H1 (cell line): Measurements from ENCODE around the gene SHROOM3. TPM values are rescaled to one million over a fixed set of nuclear protein-coding genes. Genes with fewer than 3 reads are reported as not detected.

Experiments used
- CBX8 ChIP-seq: fragments of 300-800, 300-1000 bp; sonication (generic); IDR thresholded peaks from 2 replicates; pipeline ENCODE4 v1.7.1; 2016; ENCODE audit warnings: low read depth, low read length, borderline replicate concordance
- KDM5A ChIP-seq: fragments of 200-600 bp; IDR thresholded peaks from 2 replicates; pipeline ENCODE4 v1.7.1; 2012; ENCODE audit warnings: mild to moderate bottlenecking, low read length, inconsistent platforms, mixed read lengths
- PHF8 ChIP-seq: fragments of 200-600 bp; sonication (generic); conservative IDR thresholded peaks from 2 replicates; pipeline ENCODE4 v1.7.1; 2012; ENCODE audit warnings: low read depth, mild to moderate bottlenecking, inconsistent platforms, low read length, moderate library complexity
- SIN3A ChIP-seq, 2 experiments: IDR thresholded peaks in 1 of 2; conservative IDR thresholded peaks in 1 of 2; 2 replicates each; pipeline ENCODE4 v1.6.1; 2011 to 2012; ENCODE audit warnings: low read length in 2 of 2, improper control_type of control experiment in 1 of 2, low read depth in 1 of 2, mild to moderate bottlenecking in 1 of 2
- polyA plus RNA-seq, 7 experiments: library from polyadenylated mRNA; depleted of rRNA in 3 of 7; stranded (reverse) in 5 of 7; unstranded in 2 of 7; fragments of >200 nt in 5 of 7; fragments of 200-250 nt in 2 of 7; gene quantifications; 1 replicate in 5 of 7; 2 replicates in 1 of 7; 4 replicates in 1 of 7; pipeline versions ENCODE4 v1.2.1 to v1.2.3, GENCODE V29; 2011 to 2013; ENCODE audit warnings: missing spikeins in 2 of 7, mixed read lengths in 2 of 7
- total RNA-seq: library from RNA; stranded (reverse); fragmentation: NEBNext Ultra II Directional; extraction: Animal tissue kit (Norgen Biotek cat#: 25700); gene quantifications from 2 replicates; pipeline ENCODE4 v1.2.1, GENCODE V29; 2021
- TF ChIP-seq, protein P1 (sequence below), 3 experiments: IDR thresholded peaks; 1 replicate in 2 of 3; 2 replicates in 1 of 3; pipeline versions ENCODE4 v1.5.1 to v1.6.1; 2011; ENCODE audit warnings: low read length in 3 of 3, mild to moderate bottlenecking in 3 of 3, inconsistent platforms in 2 of 3, low read depth in 1 of 3, moderate library complexity in 1 of 3; ENCODE audit not compliant: insufficient read depth in 1 of 3; ENCODE audit errors: control extremely low read depth in 1 of 3

SHROOM3 gene
- total and polyA plus RNA-seq, 2 of the 8 experiments (the other 6 are each of a cell fraction or from before 2014, with no cell fraction given): 15.8 to 34.0 TPM

DNA sequence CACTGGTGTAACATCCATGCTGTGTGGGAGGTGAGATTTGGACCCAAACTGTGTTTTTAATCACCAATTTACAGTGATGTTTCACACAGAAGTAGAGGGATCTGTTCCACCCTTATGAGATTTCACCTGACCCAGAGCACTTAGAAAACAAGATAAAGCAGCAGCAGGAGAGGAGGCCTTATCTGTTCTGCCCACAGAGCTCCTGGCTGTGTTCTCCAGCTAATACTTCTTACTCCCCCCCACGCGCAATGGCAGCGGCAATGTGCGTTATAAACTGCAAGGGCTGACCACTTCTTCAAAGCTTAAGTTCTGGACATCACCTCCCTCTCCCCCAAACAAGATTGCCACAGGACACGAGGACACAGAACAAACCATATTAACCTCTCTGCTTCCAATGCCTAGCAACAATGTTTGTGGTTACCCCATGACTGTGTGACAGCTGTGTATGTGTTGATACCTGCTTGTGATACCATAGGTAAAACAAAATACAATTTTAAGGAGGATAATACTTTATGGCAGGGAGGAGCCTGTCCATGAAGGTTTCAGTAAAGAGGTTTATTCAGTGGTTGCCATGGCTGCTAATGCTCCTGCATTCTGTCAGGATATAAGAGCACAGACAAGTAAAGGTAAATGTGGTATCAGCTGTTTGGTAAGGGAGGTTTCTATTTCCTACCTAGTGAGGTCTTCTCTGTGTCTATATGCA lies 252.9 kb downstream of the SHROOM3 start (continued):
- TF ChIP-seq, protein P1, sequence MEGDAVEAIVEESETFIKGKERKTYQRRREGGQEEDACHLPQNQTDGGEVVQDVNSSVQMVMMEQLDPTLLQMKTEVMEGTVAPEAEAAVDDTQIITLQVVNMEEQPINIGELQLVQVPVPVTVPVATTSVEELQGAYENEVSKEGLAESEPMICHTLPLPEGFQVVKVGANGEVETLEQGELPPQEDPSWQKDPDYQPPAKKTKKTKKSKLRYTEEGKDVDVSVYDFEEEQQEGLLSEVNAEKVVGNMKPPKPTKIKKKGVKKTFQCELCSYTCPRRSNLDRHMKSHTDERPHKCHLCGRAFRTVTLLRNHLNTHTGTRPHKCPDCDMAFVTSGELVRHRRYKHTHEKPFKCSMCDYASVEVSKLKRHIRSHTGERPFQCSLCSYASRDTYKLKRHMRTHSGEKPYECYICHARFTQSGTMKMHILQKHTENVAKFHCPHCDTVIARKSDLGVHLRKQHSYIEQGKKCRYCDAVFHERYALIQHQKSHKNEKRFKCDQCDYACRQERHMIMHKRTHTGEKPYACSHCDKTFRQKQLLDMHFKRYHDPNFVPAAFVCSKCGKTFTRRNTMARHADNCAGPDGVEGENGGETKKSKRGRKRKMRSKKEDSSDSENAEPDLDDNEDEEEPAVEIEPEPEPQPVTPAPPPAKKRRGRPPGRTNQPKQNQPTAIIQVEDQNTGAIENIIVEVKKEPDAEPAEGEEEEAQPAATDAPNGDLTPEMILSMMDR (IDR thresholded peaks at IDR 0.05; ENCODE audit: control extremely low read depth in 1 of 3, insufficient read depth in 1 of 3, low read depth in 1 of 3, low read length in 3 of 3): no peak
- TF ChIP-seq KDM5A (no peak), PHF8 (no peak), SIN3A (conservative IDR thresholded peaks at IDR 0.05 in 1 of 2, IDR thresholded peaks at IDR 0.05 in 1 of 2; ENCODE audit: low read depth in 1 of 2, low read length in 2 of 2) (no peak), CBX8 (no peak)
